GM12872 (cell line): Measurements from ENCODE around the gene TAF3.

ENCODE experiments used
- TF ChIP-seq, protein P1 (sequence below): IDR thresholded peaks from 3 replicates; pipeline ENCODE4 v1.5.1; 2011; ENCODE audit warnings: low read depth, mild to moderate bottlenecking, low read length, moderate library complexity; ENCODE audit not compliant: insufficient read depth

Gene TAF3

DNA sequence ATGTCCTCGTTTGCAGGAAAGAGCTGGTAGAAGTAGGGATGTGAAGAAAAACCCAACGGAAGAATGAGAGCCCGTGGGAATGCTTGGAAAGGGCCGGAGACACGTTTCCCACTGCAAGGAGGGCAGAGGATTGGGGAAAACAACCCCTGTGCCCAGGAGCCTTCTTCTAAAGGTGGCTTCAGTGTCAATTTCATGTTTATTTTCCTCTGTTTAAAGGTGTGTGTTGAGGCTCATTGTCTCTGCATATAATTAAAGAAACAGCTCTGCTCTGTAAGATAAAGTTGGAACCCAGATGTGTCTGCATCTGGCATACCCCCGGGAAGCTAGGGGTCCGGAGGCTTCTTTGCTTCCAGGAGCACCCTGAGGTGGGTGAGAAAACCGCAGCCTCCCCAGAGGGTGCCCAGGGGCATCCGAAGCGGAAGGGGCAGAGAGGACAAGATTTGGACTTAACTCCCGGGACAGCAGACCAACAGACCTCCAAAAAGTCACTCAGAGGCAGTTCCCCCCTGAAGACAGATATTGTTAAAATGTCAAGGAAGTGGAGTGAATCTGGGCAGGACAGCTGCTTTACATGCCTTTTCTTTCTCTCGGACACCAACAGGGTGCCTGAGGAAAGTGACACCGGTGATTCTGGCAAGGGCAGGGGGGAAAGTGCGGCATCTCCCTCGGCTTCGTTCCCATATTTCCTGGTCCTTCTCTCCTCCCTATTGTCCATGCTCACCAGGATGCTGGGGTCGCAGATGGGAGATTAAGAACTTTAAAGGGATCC lies 227.6 kb downstream of the TAF3 start:
- TF ChIP-seq, protein P1, sequence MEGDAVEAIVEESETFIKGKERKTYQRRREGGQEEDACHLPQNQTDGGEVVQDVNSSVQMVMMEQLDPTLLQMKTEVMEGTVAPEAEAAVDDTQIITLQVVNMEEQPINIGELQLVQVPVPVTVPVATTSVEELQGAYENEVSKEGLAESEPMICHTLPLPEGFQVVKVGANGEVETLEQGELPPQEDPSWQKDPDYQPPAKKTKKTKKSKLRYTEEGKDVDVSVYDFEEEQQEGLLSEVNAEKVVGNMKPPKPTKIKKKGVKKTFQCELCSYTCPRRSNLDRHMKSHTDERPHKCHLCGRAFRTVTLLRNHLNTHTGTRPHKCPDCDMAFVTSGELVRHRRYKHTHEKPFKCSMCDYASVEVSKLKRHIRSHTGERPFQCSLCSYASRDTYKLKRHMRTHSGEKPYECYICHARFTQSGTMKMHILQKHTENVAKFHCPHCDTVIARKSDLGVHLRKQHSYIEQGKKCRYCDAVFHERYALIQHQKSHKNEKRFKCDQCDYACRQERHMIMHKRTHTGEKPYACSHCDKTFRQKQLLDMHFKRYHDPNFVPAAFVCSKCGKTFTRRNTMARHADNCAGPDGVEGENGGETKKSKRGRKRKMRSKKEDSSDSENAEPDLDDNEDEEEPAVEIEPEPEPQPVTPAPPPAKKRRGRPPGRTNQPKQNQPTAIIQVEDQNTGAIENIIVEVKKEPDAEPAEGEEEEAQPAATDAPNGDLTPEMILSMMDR = no peak

DNA sequence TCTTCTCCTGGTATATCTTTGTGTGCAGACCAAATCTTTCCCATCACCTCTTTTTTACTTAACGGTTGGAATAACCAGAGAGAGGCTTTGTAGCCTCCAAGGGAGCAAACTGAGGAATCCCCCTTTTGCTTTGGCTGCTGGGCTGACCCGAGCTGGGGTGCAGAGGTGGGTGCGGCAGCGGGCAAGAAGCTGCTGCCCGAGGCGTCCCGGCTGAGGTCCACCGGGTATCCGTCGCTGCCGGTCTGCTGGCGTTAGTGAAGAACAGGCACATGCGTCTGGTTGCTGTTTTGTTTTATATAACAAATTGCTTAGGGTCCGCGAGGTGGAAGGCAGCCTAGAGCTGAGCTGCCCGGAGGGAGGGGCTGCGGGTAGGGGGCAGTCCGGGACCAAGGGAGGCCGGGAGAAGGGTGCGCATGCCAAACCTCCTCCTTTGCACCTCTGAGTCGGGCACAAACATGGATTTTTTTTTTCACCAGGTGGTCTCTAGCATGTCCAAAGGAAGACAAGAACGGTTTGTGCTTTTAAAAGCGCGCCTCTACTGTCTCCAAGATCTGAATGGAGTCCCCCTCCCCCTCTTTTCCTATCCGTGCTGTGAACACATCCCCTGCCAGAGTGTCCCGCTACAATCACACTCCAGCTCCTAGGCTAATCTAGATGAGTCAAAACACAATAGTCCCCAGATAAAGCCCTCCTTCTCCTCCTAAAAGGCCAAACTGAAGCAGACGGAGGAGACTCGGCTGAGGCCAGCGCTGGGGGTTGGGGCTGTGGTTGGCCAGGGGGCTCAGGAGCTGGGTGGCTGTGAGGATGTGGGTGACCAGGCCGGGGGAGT lies 229.4 kb downstream of the TAF3 start:
- TF ChIP-seq, protein P1 = no peak

DNA sequence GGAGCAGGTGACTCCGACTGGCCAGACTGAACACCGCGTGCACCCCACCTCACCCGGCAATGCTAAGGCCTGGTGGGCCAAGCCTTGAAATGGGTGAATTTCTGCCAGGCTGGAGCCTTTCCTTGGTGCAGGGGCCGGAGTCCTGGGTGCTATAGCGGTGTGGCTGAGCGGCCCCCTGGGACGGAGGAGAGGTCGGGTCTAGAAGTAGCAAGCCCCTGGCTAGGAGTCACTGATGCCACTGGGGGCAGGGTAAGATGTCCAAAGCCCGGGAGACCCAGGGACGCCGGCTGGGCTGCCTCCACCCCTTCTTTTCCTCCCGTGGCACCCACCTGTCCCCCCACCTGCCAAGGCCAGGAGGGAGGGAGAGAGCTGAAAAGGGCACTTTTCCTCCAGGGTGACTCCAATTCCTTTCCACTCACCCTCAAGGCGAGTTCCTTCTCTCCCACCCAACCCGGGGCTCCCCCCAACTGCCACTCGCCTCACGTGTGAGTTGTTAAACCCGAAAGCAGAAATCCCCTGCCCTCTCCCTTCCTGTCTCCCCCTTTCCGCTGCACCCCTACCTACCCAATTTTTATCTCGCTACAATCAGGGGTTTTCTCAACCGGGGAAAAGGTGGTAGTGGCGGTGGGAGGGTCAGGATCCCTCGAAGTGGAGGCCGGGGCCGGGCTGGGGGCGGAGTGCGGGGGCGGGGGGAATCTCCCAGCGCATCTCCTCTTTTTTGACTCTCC lies 230.1 kb downstream of the TAF3 start:
- TF ChIP-seq, protein P1 = no peak

DNA sequence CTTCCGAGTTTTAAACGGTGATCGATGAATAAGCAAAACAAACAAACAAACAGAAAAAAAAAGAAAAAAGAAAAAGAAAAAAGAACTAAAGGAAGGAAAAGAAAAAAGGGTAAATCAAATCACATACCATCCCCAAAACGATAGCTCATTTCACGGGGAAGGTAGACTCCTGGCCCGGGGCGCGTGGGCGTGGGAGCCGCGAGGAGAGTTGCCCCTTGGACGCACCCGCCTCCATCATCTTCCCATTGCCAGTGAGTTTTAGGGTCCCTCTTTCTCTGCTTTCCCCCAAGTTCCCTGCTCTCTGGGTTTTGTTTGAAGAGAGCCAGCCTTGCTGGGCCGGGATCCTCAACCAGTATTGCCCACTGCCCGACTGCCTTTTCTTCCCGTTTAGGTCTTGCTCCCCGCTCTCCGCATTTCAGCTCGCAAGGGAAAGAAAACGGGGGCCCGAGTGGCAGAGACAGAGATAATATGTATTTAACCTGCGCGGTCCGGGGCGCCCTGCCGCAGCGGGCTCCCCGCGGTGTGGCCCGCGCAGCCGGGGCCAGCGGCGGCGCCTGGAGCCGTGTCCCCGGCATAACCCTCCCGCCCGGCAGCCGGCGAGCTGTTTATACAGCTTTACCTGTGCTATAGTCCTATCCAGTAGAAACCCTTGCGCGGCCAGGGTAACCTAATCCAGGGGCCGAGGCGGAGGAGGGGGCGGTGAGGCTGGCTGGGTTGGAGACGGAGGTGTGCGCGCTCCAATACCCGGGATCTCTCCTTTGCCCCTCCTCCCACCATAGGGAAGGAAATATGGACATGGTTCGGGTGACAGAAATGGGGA lies 230.9 kb downstream of the TAF3 start:
- TF ChIP-seq, protein P1 = no peak

DNA sequence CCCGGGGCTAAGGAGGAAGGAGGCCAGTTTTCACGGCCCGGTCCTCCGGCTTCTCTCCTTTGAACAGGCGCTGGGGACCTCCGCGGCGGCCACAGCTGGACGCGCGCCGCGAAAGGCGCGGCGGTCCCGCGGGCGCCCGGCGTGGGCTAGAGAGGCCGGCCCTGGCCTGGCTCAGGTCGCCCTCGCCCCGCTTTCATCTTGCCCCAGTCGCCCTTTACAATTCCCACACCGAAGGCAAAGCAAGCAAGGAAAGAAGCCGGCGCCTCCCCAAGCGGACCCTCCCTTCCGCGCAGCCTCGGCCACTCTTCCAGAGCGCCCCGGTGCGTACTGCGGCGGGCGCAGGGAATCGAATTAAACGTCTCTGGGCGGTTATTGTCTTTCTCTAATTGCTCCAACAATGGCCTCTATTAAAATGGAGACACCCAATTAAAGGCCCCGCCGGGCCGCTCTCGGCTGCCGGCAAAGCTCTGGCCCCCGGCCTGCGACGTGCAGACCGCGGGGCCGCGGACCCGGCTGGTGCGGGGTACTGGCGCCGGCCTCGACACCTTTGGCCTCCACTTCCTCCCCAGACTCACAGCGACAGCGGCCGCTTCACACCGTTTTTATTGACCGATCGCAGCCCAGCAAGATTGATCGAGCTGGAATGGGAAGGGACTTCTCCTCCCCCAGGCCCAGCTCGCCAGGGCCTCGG lies 231.7 kb downstream of the TAF3 start:
- TF ChIP-seq, protein P1 = no peak

DNA sequence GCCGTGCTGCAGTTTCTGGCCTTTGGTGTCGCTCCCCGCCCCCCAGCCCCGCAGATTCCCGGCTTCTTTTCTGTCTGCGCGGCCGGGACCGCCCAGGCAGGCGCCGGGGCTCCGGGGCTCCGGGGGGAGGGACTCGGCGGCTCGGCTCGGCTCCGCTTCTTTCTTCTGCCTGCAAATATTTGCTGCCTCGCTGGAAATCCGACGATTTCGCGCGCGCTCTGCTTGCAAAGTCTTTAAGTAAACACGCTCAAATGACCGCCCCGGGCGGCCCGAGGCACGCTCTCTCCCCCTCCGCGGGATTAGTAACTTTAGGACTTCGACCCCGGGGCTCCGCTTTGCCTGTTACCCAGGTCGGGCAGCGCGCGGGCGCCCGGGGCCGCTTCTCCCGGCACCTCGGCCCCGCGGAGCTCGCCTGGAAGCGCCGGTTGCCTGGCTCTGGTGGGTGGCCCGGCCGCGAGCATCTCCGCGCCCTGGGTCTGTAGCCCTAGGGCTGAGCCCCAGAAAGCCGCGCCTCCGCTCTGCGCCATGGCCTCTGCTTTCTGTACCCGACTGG lies 232.3 kb downstream of the TAF3 start:
- TF ChIP-seq, protein P1 = no peak
